Gastrocnemius medialis (tissue), 4 donors: ENCODE data around the gene ATF2.

ENCODE experiments used
- POLR2A ChIP-seq, 2 donors: fragments of 450-650 bp; IDR thresholded peaks; one replicate each; pipeline ENCODE4 v1.6.1; 2017; ENCODE audit warnings: antibody characterized with exemption in 2 of 2, mild to moderate bottlenecking in 2 of 2, moderate library complexity in 2 of 2
- TF ChIP-seq, protein P1 (sequence below), 5 experiments: fragments of 450-650 bp in 3 of 5; fragments of 200-600 bp in 2 of 5; sonication (generic) in 2 of 5; IDR thresholded peaks in 4 of 5; conservative IDR thresholded peaks in 1 of 5; 1 replicate in 4 of 5; 2 replicates in 1 of 5; pipeline ENCODE4 v1.5.1; 2016 to 2019; ENCODE audit warnings: antibody characterized with exemption in 5 of 5, mild to moderate bottlenecking in 3 of 5, moderate library complexity in 3 of 5

DNA sequence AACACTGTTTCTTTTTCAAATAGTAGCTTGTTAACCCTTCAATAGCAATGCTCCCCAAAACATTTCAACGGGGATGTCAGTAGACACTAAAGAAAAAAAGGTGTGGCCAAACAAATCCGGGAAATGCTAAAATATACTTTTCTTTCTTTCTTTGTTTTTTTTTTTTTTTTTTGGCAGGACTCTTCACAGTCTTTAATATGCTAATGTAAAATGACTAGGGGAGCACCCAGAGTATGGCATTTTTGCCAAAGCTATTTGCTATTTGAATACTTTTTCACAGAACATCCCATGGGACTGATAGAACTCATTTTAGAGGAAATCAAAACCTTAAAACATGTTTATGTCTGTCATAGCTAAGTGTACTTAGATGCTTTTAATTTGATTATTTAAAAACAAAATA lies 32.1 kb downstream of the ATF2 start:
- TF ChIP-seq, protein P1, sequence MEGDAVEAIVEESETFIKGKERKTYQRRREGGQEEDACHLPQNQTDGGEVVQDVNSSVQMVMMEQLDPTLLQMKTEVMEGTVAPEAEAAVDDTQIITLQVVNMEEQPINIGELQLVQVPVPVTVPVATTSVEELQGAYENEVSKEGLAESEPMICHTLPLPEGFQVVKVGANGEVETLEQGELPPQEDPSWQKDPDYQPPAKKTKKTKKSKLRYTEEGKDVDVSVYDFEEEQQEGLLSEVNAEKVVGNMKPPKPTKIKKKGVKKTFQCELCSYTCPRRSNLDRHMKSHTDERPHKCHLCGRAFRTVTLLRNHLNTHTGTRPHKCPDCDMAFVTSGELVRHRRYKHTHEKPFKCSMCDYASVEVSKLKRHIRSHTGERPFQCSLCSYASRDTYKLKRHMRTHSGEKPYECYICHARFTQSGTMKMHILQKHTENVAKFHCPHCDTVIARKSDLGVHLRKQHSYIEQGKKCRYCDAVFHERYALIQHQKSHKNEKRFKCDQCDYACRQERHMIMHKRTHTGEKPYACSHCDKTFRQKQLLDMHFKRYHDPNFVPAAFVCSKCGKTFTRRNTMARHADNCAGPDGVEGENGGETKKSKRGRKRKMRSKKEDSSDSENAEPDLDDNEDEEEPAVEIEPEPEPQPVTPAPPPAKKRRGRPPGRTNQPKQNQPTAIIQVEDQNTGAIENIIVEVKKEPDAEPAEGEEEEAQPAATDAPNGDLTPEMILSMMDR (IDR thresholded peaks at IDR 0.05 in 4 of 5, conservative IDR thresholded peaks at IDR 0.05 in 1 of 5), result no peak
- TF ChIP-seq POLR2A (IDR thresholded peaks at IDR 0.05), result no peak
